Measurements from ENCODE around the gene BCAP31. TPM values are rescaled to one million over a fixed set of nuclear protein-coding genes. Genes with fewer than 3 reads are reported as not detected.

The BCAP31 gene
- total and polyA plus RNA-seq, 12 donors = 70.2 to 164 (median 85.4) TPM

DNA sequence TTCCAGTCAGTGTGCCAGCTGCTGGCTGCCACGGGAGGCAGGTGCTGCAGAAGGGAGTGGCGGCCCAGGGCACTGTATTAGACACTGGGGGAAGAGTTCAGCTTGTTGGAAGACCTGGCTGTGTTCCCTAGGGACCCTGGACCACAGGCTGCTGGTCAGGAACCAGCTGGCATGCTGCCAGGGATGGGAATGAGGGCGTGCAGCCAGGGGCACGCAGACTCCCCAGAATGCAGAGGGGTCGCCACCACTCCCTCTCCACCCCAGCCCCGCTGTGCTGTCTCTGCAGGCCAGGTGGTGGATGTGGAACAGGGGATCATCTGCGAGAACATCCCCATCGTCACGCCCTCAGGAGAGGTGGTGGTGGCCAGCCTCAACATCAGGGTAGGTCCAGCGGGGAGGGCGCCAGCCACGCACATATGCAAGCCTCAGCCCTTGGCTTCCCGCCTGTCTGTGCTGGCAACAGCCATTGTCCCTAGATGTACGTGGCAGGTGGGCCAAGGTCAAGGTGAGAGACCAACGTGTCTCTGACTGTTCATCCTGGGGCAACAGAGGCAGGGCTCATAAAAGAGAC is 12.8 kb upstream of the BCAP31 start:
- Histone ChIP-seq H3K27me3 (no peaks in the 10 kb centered on the region), H3K4me3 (no peak overlapping the region), H3K4me1 (peaks cover 0 to 5% (median 0%) of the 10 kb centered on the region in 9 donors), H3K27ac (no peak overlapping the region), H3K9me3 (no peaks in the 10 kb centered on the region), H3K36me3 (peaks cover 0 to 35% (median 0%) of the 10 kb centered on the region in 9 donors)
- TF ChIP-seq, protein P1, sequence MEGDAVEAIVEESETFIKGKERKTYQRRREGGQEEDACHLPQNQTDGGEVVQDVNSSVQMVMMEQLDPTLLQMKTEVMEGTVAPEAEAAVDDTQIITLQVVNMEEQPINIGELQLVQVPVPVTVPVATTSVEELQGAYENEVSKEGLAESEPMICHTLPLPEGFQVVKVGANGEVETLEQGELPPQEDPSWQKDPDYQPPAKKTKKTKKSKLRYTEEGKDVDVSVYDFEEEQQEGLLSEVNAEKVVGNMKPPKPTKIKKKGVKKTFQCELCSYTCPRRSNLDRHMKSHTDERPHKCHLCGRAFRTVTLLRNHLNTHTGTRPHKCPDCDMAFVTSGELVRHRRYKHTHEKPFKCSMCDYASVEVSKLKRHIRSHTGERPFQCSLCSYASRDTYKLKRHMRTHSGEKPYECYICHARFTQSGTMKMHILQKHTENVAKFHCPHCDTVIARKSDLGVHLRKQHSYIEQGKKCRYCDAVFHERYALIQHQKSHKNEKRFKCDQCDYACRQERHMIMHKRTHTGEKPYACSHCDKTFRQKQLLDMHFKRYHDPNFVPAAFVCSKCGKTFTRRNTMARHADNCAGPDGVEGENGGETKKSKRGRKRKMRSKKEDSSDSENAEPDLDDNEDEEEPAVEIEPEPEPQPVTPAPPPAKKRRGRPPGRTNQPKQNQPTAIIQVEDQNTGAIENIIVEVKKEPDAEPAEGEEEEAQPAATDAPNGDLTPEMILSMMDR (IDR thresholded peaks at IDR 0.05) = no peak
- intact Hi-C loops (cut with DNase I) = no loop called here
- no peak for ATAC-seq
- 82 to 86% methylated on average over 10 to 15 of the region's 15 CpGs for WGBS, 2 donors
- no peak for DNase-seq

DNA sequence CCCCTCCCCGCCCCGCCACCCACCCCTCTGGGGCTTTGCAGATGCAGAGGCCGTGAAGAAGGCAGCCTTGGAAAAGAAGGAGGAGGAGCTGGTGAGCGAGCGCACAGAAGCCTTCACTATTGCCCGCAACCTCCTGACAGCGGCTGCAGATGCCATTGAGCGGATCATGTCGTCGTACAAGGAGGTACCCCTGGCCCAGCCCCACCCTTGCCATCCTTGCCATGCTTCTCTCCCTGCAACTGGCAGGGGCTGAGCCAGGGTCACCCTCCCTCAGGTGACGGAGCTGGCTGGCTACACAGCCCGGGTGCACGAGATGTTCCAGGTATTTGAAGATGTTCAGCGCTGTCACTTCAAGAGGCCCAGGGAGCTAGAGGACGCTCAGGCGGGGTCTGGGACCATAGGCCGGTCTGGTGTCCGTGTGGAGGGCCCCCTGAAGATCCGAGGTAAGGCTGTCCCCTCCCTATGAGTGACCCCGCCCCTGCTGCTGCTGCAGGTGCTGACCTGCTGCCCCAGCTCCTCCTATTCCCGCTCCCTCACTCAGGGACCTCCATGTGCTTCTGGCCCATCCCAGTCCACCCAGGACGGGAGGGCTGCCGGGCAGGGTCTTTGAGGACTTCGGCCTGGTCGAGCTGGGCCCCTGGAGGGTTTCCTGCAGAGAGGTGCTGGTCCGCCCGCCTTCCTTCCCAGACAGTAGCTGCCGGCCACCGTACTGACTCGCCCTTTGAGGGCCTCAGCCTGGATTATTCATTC is 12.1 kb upstream of the BCAP31 start:
- no peak for ATAC-seq

DNA sequence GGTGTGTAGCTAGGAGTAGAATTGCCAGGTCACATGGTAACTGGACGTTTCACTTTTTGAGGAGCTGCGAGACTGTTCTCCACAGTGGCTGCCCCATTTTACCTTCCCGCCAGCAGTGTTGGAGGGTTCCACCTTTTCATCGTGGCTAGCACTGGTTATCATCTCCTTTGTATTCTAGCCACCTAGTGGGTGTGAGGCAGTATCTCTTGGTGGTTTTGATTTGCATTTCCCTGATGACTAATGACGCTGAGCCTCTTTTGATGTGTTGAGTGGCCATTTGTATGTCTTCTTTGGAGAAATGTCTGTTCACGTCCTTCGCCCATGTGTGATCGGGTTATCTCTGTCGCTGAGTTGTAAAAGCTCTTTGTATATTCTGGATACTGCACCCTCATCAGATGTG is 11.1 kb upstream of the BCAP31 start:
- no peak for DNase-seq
- Histone ChIP-seq H3K4me1 (peaks cover 0 to 14% (median 0%) of the 10 kb centered on the region in 9 donors), H3K27ac (no peak overlapping the region), H3K27me3 (no peaks in the 10 kb centered on the region), H3K9me3 (peaks cover 0 to 8% (median 0%) of the 10 kb centered on the region in 11 donors), H3K36me3 (peaks cover 0 to 31% (median 0%) of the 10 kb centered on the region in 9 donors), H3K4me3 (no peak overlapping the region)
- WGBS, 2 donors = 82% methylated on average over 9 of the region's 9 CpGs
- intact Hi-C loops (cut with DNase I) = no loop called here
- TF ChIP-seq, protein P1 (IDR thresholded peaks at IDR 0.05) = no peak
- no peak for ATAC-seq

More for the DNA sequence above, 12.1 kb upstream of the BCAP31 start:
- intact Hi-C loops (cut with DNase I) = no loop called here
- H3K36me3 ChIP-seq = peaks cover 0 to 35% (median 0%) of the 10 kb centered on the region in 9 donors
- H3K4me3 ChIP-seq = no peak overlapping the region
- H3K27ac ChIP-seq = no peak overlapping the region
- DNase-seq = no peak
- H3K9me3 ChIP-seq = peaks cover 0 to 4% (median 0%) of the 10 kb centered on the region in 11 donors
- 89 to 91% methylated on average over 18 to 30 of the region's 30 CpGs for WGBS, 2 donors
- H3K4me1 ChIP-seq = peaks cover 0 to 8% (median 0%) of the 10 kb centered on the region in 9 donors
- TF ChIP-seq, protein P1 (IDR thresholded peaks at IDR 0.05) = no peak
- H3K27me3 ChIP-seq = no peaks in the 10 kb centered on the region

DNA sequence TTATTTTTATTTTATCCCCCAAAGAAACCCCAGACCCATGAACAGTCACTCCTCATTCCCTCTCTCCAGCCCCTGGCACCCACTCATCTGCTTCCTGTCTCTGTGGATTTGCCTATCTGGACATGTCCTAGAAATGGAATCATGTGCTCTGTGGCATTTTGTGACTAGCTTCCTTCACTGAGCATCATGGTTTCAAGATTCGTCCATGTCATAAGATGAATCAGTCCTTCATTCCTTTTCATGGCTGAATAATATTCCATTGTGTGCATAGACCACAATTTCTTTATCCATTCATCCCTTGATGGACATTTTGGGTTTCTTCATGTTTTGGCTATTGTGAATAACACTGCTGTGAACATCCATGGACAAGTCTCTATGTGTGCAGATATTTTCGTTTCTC is 10.7 kb upstream of the BCAP31 start:
- no peak overlapping the region for H3K27ac ChIP-seq
- DNase-seq (no peak), ATAC-seq (no peak)
- peaks cover 0 to 8% (median 0%) of the 10 kb centered on the region in 11 donors for H3K9me3 ChIP-seq
- intact Hi-C loops (cut with DNase I) = no loop called here
- peaks cover 0 to 14% (median 0%) of the 10 kb centered on the region in 9 donors for H3K4me1 ChIP-seq
- TF ChIP-seq, protein P1 (IDR thresholded peaks at IDR 0.05) = no peak
- no peaks in the 10 kb centered on the region for H3K27me3 ChIP-seq
- peaks cover 0 to 35% (median 0%) of the 10 kb centered on the region in 9 donors for H3K36me3 ChIP-seq
- WGBS, 2 donors = 99 to 100% methylated on average over 2 of the region's 2 CpGs
- H3K4me3 ChIP-seq = no peak overlapping the region
